Lung (tissue), 12 donors: ENCODE data around the gene SELE. TPM values are rescaled to one million over a fixed set of nuclear protein-coding genes. Genes with fewer than 3 reads are reported as not detected.

ENCODE experiments used
- ATAC-seq: fragments of 200-7000 bp; cut with Tn5 transposase; one replicate; pipeline ENCODE4 v1.9.1; 2020; ENCODE audit warnings: moderate number of reproducible peaks; ENCODE audit not compliant: insufficient read depth, low FRiP score
- DNase-seq, 3 donors: peaks; one replicate each; pipeline ENCODE4 v3.0.0-alpha.2; 2013 to 2017
- H3K27ac ChIP-seq, 2 donors: one replicate each; pipeline ENCODE4 v1.5.1; 2013; ENCODE audit warnings: mild to moderate bottlenecking in 2 of 2, moderate library complexity in 2 of 2, control low read depth in 1 of 2, inconsistent platforms in 1 of 2, low read depth in 1 of 2, low read length in 1 of 2
- H3K27me3 ChIP-seq, 3 donors: one replicate each; pipeline ENCODE4 v1.5.1; 2013; ENCODE audit warnings: low read length in 2 of 3; ENCODE audit not compliant: control insufficient read depth in 3 of 3, insufficient read depth in 3 of 3
- H3K36me3 ChIP-seq, 4 donors: one replicate each; pipeline ENCODE4 v1.5.1; 2013; ENCODE audit warnings: low read length in 4 of 4, mild to moderate bottlenecking in 1 of 4, moderate library complexity in 1 of 4; ENCODE audit not compliant: control insufficient read depth in 4 of 4, insufficient read depth in 4 of 4
- H3K4me1 ChIP-seq, 5 donors: one replicate each; pipeline ENCODE4 v1.5.1; 2013; ENCODE audit warnings: low read length in 5 of 5, mild to moderate bottlenecking in 2 of 5, moderate library complexity in 1 of 5; ENCODE audit not compliant: control insufficient read depth in 5 of 5, insufficient read depth in 5 of 5
- H3K4me3 ChIP-seq: one replicate; pipeline ENCODE4 v1.5.1; 2013; ENCODE audit warnings: mild to moderate bottlenecking, control low read depth, moderate library complexity
- H3K9ac ChIP-seq, 2 donors: one replicate each; pipeline ENCODE4 v1.5.1; 2013; ENCODE audit warnings: low read length in 2 of 2, control low read depth in 1 of 2; ENCODE audit not compliant: insufficient read depth in 1 of 2
- H3K9me3 ChIP-seq, 4 donors: one replicate each; pipeline ENCODE4 v1.5.1; 2013; ENCODE audit warnings: low read length in 3 of 4, mild to moderate bottlenecking in 1 of 4, moderate library complexity in 1 of 4; ENCODE audit not compliant: control insufficient read depth in 4 of 4, insufficient read depth in 3 of 4
- CTCF ChIP-seq: IDR thresholded peaks from 2 replicates; pipeline ENCODE4 v1.5.1; 2012; ENCODE audit warnings: mild to moderate bottlenecking; ENCODE audit errors: control extremely low read depth, extremely low read depth
- WGBS, 2 donors: extraction: QIAGEN DNeasy Blood & Tissue Kit; methylation state at CpG; one replicate each; pipeline ENCODE4 v1.1.7; 2013; 5-methylcytosine and 5-hydroxymethylcytosine counted together
- polyA plus RNA-seq, 2 donors: library from polyadenylated mRNA; stranded (reverse); fragments of 200-250 nt; gene quantifications; one replicate each; pipeline ENCODE4 v1.2.1, GENCODE V29; 2013
- total RNA-seq, 2 donors: library from RNA; depleted of rRNA in 1 of 2; stranded (reverse); fragments of >200 nt in 1 of 2; gene quantifications; one replicate each; pipeline ENCODE4 v1.2.1, GENCODE V29; 2014 to 2021
- donor health status: control.
- donor health status: control.
- donor health status: Bipolar disorder and iron deficiency.
- donor health status: healthy.
- donor health status: DM: yes; HTN: yes; CAD: no.

SELE gene
- total and polyA plus RNA-seq, 4 donors: 2.1 to 40.2 (median 3.9) TPM

DNA sequence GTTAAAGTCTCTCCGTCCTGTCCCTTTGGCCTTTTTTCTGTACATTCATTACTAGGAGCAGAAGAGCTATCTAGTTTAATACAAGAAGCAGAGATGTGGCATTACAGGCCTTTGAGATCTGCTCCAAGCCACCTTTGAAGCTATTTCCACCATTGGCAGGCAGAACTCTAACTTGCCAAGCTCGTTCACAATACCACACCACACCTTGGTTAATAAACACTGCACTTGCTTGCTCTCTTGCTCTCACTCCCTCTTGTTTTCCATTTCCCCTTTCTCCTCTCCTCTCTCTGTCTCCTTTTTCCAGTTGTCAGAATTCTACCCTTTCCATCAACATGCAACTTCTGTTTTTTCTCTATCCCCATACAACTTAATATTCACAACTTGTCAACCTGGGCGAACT lies 7.0 kb downstream of the SELE start:
- H3K4me1 ChIP-seq: peaks cover 0 to 2% (median 0%) of the 10 kb centered on the region in 5 donors
- ATAC-seq (no peak), DNase-seq (no peak)
- no peak overlapping the region for H3K27ac ChIP-seq
- TF ChIP-seq CTCF: no peak
- H3K9me3 ChIP-seq: peaks cover 0 to 2% (median 0%) of the 10 kb centered on the region in 4 donors
- no peaks in the 10 kb centered on the region for H3K27me3 ChIP-seq
- WGBS, 2 donors: 85 to 88% methylated on average over 3 of the region's 3 CpGs
- no peak overlapping the region for H3K4me3 ChIP-seq
- no peaks in the 10 kb centered on the region for H3K36me3 ChIP-seq
- no peak overlapping the region for H3K9ac ChIP-seq

GRCh38 chr1:169725930-169726329 lies 7.9 kb downstream of the SELE start:
- 60 to 72% methylated on average over 3 of the region's 3 CpGs for WGBS, 2 donors
- Histone ChIP-seq H3K4me1 (peaks cover 0 to 2% (median 0%) of the 10 kb centered on the region in 5 donors), H3K9ac (no peak overlapping the region), H3K4me3 (no peak overlapping the region), H3K27me3 (no peaks in the 10 kb centered on the region), H3K9me3 (peaks cover 0 to 2% (median 0%) of the 10 kb centered on the region in 4 donors), H3K27ac (no peak overlapping the region), H3K36me3 (no peaks in the 10 kb centered on the region)
- TF ChIP-seq CTCF: no peak
- no peak for ATAC-seq
- DNase-seq: no peak

- Histone ChIP-seq H3K36me3 (no peaks in the 10 kb centered on the region), H3K9me3 (no peaks in the 10 kb centered on the region), H3K27me3 (no peaks in the 10 kb centered on the region), H3K4me3 (no peak overlapping the region), H3K9ac (no peak overlapping the region), H3K27ac (no peak overlapping the region), H3K4me1 (peaks cover 0 to 2% (median 0%) of the 10 kb centered on the region in 5 donors)
- WGBS, 2 donors: 76 to 83% methylated on average over 4 of the region's 4 CpGs
- ATAC-seq: no peak
- no peak for TF ChIP-seq CTCF
- no peak for DNase-seq
Observed at GRCh38 chr1:169724168-169724567, 9.7 kb downstream of the SELE start.

GRCh38 chr1:169723763-169724162 lies 10.1 kb downstream of the SELE start:
- TF ChIP-seq CTCF: no peak
- WGBS, 2 donors: 88 to 90% methylated on average over 2 of the region's 2 CpGs

More at GRCh38 chr1:169723763-169724162, 10.1 kb downstream of the SELE start:
- Histone ChIP-seq H3K27ac (no peak overlapping the region), H3K36me3 (no peaks in the 10 kb centered on the region), H3K27me3 (no peaks in the 10 kb centered on the region), H3K4me3 (no peak overlapping the region), H3K4me1 (peaks cover 0 to 2% (median 0%) of the 10 kb centered on the region in 5 donors), H3K9ac (no peak overlapping the region), H3K9me3 (no peaks in the 10 kb centered on the region)
- DNase-seq (no peak), ATAC-seq (no peak)
